Panc1 (cell line): ENCODE results near the gene GTF2H1.

Source experiments
- SIN3A ChIP-seq: IDR thresholded peaks from 2 replicates; pipeline ENCODE4 v1.6.1; 2012; ENCODE audit warnings: low read depth, mild to moderate bottlenecking, low read length, moderate library complexity, borderline replicate concordance; ENCODE audit not compliant: insufficient read depth
- TF ChIP-seq, protein P1 (sequence below): fragments of 450-650 bp; IDR thresholded peaks from 2 replicates; pipeline ENCODE4 v1.5.1; 2017; ENCODE audit warnings: mild to moderate bottlenecking

DNA sequence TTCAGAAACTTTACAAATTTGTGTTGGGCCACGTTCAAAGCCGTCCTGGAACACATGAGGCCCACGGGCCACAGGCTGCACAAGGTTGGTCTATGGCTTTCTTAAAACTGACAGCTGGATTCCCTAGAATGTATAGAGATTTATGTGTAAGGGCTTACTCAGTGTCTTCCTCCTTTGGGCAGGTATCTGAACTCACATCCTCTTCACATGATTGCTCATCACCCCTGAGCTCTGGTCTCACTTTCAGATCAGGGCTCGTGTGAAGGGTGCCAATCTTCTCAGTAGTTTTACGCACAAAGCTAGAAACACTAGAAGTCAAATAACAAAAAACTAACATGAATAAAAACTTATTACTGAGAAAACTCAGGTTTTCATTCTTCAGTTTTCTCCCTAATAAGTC lies 27.5 kb upstream of the GTF2H1 start:
- TF ChIP-seq SIN3A, result no peak
- TF ChIP-seq, protein P1, sequence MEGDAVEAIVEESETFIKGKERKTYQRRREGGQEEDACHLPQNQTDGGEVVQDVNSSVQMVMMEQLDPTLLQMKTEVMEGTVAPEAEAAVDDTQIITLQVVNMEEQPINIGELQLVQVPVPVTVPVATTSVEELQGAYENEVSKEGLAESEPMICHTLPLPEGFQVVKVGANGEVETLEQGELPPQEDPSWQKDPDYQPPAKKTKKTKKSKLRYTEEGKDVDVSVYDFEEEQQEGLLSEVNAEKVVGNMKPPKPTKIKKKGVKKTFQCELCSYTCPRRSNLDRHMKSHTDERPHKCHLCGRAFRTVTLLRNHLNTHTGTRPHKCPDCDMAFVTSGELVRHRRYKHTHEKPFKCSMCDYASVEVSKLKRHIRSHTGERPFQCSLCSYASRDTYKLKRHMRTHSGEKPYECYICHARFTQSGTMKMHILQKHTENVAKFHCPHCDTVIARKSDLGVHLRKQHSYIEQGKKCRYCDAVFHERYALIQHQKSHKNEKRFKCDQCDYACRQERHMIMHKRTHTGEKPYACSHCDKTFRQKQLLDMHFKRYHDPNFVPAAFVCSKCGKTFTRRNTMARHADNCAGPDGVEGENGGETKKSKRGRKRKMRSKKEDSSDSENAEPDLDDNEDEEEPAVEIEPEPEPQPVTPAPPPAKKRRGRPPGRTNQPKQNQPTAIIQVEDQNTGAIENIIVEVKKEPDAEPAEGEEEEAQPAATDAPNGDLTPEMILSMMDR, result no peak
